HL-60 (cell line): ENCODE results near the gene TMEM131L.

Experiments
- GABPA ChIP-seq: IDR thresholded peaks from 2 replicates; pipeline ENCODE4 v1.6.1; 2012; ENCODE audit warnings: low read depth
- POLR2AphosphoS5 ChIP-seq: IDR thresholded peaks from 2 replicates; pipeline ENCODE4 v1.6.1; 2012; ENCODE audit warnings: low read depth
- SPI1 ChIP-seq: IDR thresholded peaks from 2 replicates; pipeline ENCODE4 v1.6.1; 2012; ENCODE audit warnings: low read depth, mild to moderate bottlenecking, borderline replicate concordance
- TF ChIP-seq, protein P1 (sequence below): IDR thresholded peaks from one replicate; pipeline ENCODE4 v1.5.1; 2011; ENCODE audit warnings: low read length, control low read depth, inconsistent platforms; ENCODE audit not compliant: insufficient read depth
- TF ChIP-seq, protein P2 (sequence below): IDR thresholded peaks from 2 replicates; pipeline ENCODE4 v1.6.1; 2012; ENCODE audit warnings: low read depth; ENCODE audit not compliant: insufficient replicate concordance

DNA sequence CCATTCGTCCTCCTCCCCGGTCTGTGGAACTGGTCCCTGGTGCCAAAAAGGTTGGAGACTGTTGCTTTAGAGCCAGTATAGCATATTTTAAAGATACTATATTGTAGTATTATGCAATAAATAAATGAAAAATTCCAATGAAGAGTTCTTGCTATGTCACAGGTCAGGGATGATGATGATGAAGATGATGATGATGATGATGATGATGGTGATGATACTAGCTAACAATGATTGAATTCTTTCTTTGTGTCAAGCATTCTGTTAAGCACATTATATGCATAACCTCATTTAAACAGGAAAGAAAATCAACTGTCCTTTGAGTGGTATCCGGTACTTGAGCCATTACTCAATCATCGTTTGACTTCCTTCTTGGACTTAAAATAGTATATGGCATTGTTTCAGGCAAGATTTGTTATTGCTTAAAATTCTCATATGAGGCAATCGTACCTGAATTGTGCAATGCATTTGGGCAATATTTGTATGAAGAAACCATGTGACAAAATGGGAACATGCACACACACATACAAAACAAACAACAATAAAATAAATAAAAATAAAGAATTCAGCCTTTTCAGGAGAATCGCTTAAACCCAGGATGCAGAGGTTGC, 195.2 kb downstream of the TMEM131L start:
- TF ChIP-seq, protein P1, sequence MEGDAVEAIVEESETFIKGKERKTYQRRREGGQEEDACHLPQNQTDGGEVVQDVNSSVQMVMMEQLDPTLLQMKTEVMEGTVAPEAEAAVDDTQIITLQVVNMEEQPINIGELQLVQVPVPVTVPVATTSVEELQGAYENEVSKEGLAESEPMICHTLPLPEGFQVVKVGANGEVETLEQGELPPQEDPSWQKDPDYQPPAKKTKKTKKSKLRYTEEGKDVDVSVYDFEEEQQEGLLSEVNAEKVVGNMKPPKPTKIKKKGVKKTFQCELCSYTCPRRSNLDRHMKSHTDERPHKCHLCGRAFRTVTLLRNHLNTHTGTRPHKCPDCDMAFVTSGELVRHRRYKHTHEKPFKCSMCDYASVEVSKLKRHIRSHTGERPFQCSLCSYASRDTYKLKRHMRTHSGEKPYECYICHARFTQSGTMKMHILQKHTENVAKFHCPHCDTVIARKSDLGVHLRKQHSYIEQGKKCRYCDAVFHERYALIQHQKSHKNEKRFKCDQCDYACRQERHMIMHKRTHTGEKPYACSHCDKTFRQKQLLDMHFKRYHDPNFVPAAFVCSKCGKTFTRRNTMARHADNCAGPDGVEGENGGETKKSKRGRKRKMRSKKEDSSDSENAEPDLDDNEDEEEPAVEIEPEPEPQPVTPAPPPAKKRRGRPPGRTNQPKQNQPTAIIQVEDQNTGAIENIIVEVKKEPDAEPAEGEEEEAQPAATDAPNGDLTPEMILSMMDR: no peak
- TF ChIP-seq, protein P2, sequence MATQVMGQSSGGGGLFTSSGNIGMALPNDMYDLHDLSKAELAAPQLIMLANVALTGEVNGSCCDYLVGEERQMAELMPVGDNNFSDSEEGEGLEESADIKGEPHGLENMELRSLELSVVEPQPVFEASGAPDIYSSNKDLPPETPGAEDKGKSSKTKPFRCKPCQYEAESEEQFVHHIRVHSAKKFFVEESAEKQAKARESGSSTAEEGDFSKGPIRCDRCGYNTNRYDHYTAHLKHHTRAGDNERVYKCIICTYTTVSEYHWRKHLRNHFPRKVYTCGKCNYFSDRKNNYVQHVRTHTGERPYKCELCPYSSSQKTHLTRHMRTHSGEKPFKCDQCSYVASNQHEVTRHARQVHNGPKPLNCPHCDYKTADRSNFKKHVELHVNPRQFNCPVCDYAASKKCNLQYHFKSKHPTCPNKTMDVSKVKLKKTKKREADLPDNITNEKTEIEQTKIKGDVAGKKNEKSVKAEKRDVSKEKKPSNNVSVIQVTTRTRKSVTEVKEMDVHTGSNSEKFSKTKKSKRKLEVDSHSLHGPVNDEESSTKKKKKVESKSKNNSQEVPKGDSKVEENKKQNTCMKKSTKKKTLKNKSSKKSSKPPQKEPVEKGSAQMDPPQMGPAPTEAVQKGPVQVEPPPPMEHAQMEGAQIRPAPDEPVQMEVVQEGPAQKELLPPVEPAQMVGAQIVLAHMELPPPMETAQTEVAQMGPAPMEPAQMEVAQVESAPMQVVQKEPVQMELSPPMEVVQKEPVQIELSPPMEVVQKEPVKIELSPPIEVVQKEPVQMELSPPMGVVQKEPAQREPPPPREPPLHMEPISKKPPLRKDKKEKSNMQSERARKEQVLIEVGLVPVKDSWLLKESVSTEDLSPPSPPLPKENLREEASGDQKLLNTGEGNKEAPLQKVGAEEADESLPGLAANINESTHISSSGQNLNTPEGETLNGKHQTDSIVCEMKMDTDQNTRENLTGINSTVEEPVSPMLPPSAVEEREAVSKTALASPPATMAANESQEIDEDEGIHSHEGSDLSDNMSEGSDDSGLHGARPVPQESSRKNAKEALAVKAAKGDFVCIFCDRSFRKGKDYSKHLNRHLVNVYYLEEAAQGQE: no peak
- peak; percentile 82; the same call in 1 of the 2 replicates for TF ChIP-seq POLR2AphosphoS5
- TF ChIP-seq GABPA: peak; percentile 57; the same call in 1 of the 2 replicates
- TF ChIP-seq SPI1: peak; percentile 82
